HCT116 (cell line): ENCODE data around the gene IDUA. TPM values are rescaled to one million over a fixed set of nuclear protein-coding genes. Genes with fewer than 3 reads are reported as not detected.
"Not testable (repeated sequence)": the region's sequence is repeated elsewhere in the genome, so short reads cannot be mapped to it uniquely, and the experiment has no call there.

Experiments used
- ATAC-seq: fragments of 200-7000 bp; cut with Tn5 transposase; 2 replicates; pipeline ENCODE4 v1.9.1; 2020; ENCODE audit warnings: mild to moderate bottlenecking, moderate library complexity
- BruUV-seq: library from RNA; stranded (reverse); fragments of 400-500 nt; replicated peaks from 2 replicates; lab custom pipeline; 2021; lab: Mats Ljungman, UMichigan
- CTCF ChIA-PET: fragments of 300-600 bp; sonication (Branson Sonifier 250); formaldehyde crosslinking; loops from one replicate; lab custom pipeline; 2021; ENCODE audit warnings: antibody characterized with exemption; lab: Charles Lee
- POLR2A ChIA-PET: fragments of 300-600, 350-600 bp; sonication (Branson Sonifier 250); formaldehyde crosslinking; loops from one replicate; lab custom pipeline; 2021; ENCODE audit warnings: antibody characterized with exemption; lab: Charles Lee
- RAD21 ChIA-PET, 2 experiments: fragments of 300-600 bp; sonication (Branson Sonifier 250); formaldehyde crosslinking; loops; one replicate each; lab custom pipeline; 2023; ENCODE audit warnings: low total read pairs in 2 of 2; ENCODE audit not compliant: uncharacterized antibody in 2 of 2, unreplicated experiment in 2 of 2, low non-redundant PET in 1 of 2; lab: Charles Lee
- DNase-seq: peaks from one replicate; pipeline ENCODE4 v3.0.0-alpha.2; 2010; ENCODE audit warnings: low read depth, low spot score
- H2AFZ ChIP-seq: fragments of 200-600 bp; shearing (Covaris generic), sonication (generic); 2 replicates; pipeline ENCODE4 v1.6.1; 2017; ENCODE audit warnings: low read depth, mixed run types, mixed read lengths, antibody characterized with exemption, low read length; ENCODE audit not compliant: poor library complexity, severe bottlenecking
- H3K27ac ChIP-seq: 2 replicates; pipeline ENCODE4 v1.5.1; 2012; ENCODE audit warnings: low read depth, low read length
- H3K27me3 ChIP-seq: fragments of 200-600 bp; sonication (generic); 2 replicates; pipeline ENCODE4 v1.6.1; 2016; ENCODE audit warnings: mixed run types, low read length, mixed read lengths; ENCODE audit not compliant: insufficient read depth
- H3K36me3 ChIP-seq, 2 experiments: fragments of 200-500 bp in 1 of 2; fragments of 200-600 bp in 1 of 2; sonication (Bioruptor generic) in 1 of 2; sonication (generic) in 1 of 2; 2 replicates each; pipeline versions ENCODE4 v1.5.1 to v1.6.1; 2014 to 2016; ENCODE audit warnings: low read length in 2 of 2, inconsistent platforms in 1 of 2, mixed read lengths in 1 of 2, mixed run types in 1 of 2; ENCODE audit not compliant: insufficient read depth in 2 of 2, control insufficient read depth in 1 of 2
- H3K4me1 ChIP-seq, 2 experiments: fragments of 200-600 bp in 1 of 2; sonication (generic) in 1 of 2; 2 replicates each; pipeline versions ENCODE4 v1.5.1 to v1.6.1; 2012 to 2017; ENCODE audit warnings: low read length in 2 of 2, inconsistent platforms in 1 of 2, mild to moderate bottlenecking in 1 of 2, mixed read lengths in 1 of 2, mixed run types in 1 of 2, moderate library complexity in 1 of 2; ENCODE audit not compliant: insufficient read depth in 2 of 2, control insufficient read depth in 1 of 2
- H3K4me2 ChIP-seq: fragments of 200-600 bp; sonication (generic); 2 replicates; pipeline ENCODE4 v1.6.1; 2017; ENCODE audit warnings: mixed run types, low read length, mixed read lengths
- H3K4me3 ChIP-seq, 2 experiments: fragments of 200-600 bp in 1 of 2; sonication (generic) in 1 of 2; replicated peaks in 1 of 2; 2 replicates each; pipeline ENCODE4 v1.5.1; 2011 to 2016; ENCODE audit warnings: low read length in 2 of 2, control low read depth in 1 of 2, low read depth in 1 of 2, mild to moderate bottlenecking in 1 of 2, mixed read lengths in 1 of 2, mixed run types in 1 of 2
- H3K79me2 ChIP-seq: fragments of 200-600 bp; sonication (generic); 2 replicates; pipeline ENCODE4 v1.6.1; 2017; ENCODE audit warnings: mild to moderate bottlenecking, mixed run types, low read length, moderate library complexity, mixed read lengths; ENCODE audit not compliant: insufficient read depth
- H3K9ac ChIP-seq: fragments of 200-600 bp; sonication (generic); 2 replicates; pipeline ENCODE4 v1.6.1; 2016; ENCODE audit warnings: low read length, mixed read lengths
- H3K9me2 ChIP-seq: fragments of 200-600 bp; sonication (generic), shearing (Covaris generic); 2 replicates; pipeline ENCODE4 v1.6.1; 2017; ENCODE audit warnings: mixed run types, mild to moderate bottlenecking, moderate library complexity; ENCODE audit not compliant: insufficient read depth
- H3K9me3 ChIP-seq, 2 experiments: fragments of 200-500 bp in 1 of 2; fragments of 200-600 bp in 1 of 2; sonication (Bioruptor generic) in 1 of 2; sonication (generic) in 1 of 2; 2 replicates each; pipeline ENCODE4 v1.6.1; 2014 to 2017; ENCODE audit warnings: low read length in 2 of 2, mixed read lengths in 2 of 2, inconsistent platforms in 1 of 2, low read depth in 1 of 2, mild to moderate bottlenecking in 1 of 2, mixed run types in 1 of 2, moderate library complexity in 1 of 2; ENCODE audit not compliant: control insufficient read depth in 1 of 2, insufficient read depth in 1 of 2
- H4K20me1 ChIP-seq: fragments of 200-600 bp; sonication (generic), shearing (Covaris generic); 2 replicates; pipeline ENCODE4 v1.6.1; 2017; ENCODE audit warnings: mixed run types, mild to moderate bottlenecking, moderate library complexity; ENCODE audit not compliant: insufficient read depth
- CBX3 ChIP-seq: IDR thresholded peaks from 2 replicates; pipeline ENCODE4 v1.6.1; 2012; ENCODE audit warnings: low read depth
- CEBPB ChIP-seq: IDR thresholded peaks from 2 replicates; pipeline ENCODE4 v1.6.1; 2012; ENCODE audit warnings: low read depth
- EGR1 ChIP-seq: IDR thresholded peaks from 2 replicates; pipeline ENCODE4 v1.6.1; 2012; ENCODE audit warnings: low read depth
- ELF1 ChIP-seq: IDR thresholded peaks from 2 replicates; pipeline ENCODE4 v1.6.1; 2012; ENCODE audit warnings: low read depth, borderline replicate concordance
- EZH2 ChIP-seq: fragments of 200-600 bp; sonication (generic); IDR thresholded peaks from 2 replicates; pipeline ENCODE4 v1.6.1; 2017; ENCODE audit warnings: antibody characterized with exemption, mixed run types
- EZH2phosphoT487 ChIP-seq: fragments of 200-600 bp; IDR thresholded peaks from 2 replicates; pipeline ENCODE4 v1.6.1; 2018; ENCODE audit warnings: antibody characterized with exemption, borderline replicate concordance
- FOSL1 ChIP-seq: IDR thresholded peaks from 2 replicates; pipeline ENCODE4 v1.6.1; 2012; ENCODE audit warnings: low read depth
- JUND ChIP-seq: IDR thresholded peaks from 2 replicates; pipeline ENCODE4 v1.6.1; 2012
- POLR2A ChIP-seq: IDR thresholded peaks from 2 replicates; pipeline ENCODE4 v1.7.0; 2011; ENCODE audit warnings: borderline replicate concordance; ENCODE audit not compliant: insufficient read depth, insufficient read length; ENCODE audit errors: extremely low read depth
- POLR2AphosphoS5 ChIP-seq: IDR thresholded peaks from 2 replicates; pipeline ENCODE4 v1.6.1; 2011; ENCODE audit warnings: mild to moderate bottlenecking, low read depth, low read length, moderate library complexity
- RAD21 ChIP-seq: IDR thresholded peaks from 2 replicates; pipeline ENCODE4 v1.6.1; 2012; ENCODE audit warnings: low read depth, mild to moderate bottlenecking
- SIN3A ChIP-seq: IDR thresholded peaks from 2 replicates; pipeline ENCODE4 v1.6.1; 2012; ENCODE audit warnings: low read depth
- SRF ChIP-seq: IDR thresholded peaks from 2 replicates; pipeline ENCODE4 v1.6.1; 2012; ENCODE audit warnings: low read depth
- TCF7L2 ChIP-seq: IDR thresholded peaks from 2 replicates; pipeline ENCODE4 v1.7.0; 2011; ENCODE audit warnings: borderline replicate concordance, inconsistent platforms; ENCODE audit not compliant: insufficient read depth, insufficient read length; ENCODE audit errors: extremely low read depth
- YY1 ChIP-seq: IDR thresholded peaks from 2 replicates; pipeline ENCODE4 v1.6.1; 2011; ENCODE audit warnings: low read length, low read depth, moderate library complexity, mild to moderate bottlenecking; ENCODE audit not compliant: insufficient replicate concordance; ENCODE audit errors: extremely low read depth
- ZFX ChIP-seq: fragments of 450-650 bp; IDR thresholded peaks from 2 replicates; pipeline ENCODE4 v1.6.1; 2017
- ZNF274 ChIP-seq: fragments of 200-500 bp; sonication (Bioruptor generic); IDR thresholded peaks from 2 replicates; pipeline ENCODE4 v1.6.1; 2014; ENCODE audit warnings: mild to moderate bottlenecking, low read depth, low read length, inconsistent platforms
- intact Hi-C: fragments of 100-400 bp; cut with micrococcal nuclease; formaldehyde crosslinking; loops from 2 replicates; pipeline ENCODE4 v1.10.0; 2022
- total RNA-seq: library from RNA; stranded (reverse); gene quantifications from one replicate; pipeline ENCODE4 v1.2.1, GENCODE V29; 2021; ENCODE audit not compliant: unreplicated experiment
- TF ChIP-seq, protein P1 (sequence below): IDR thresholded peaks from 2 replicates; pipeline ENCODE4 v1.6.1; 2012; ENCODE audit warnings: low read depth
- TF ChIP-seq, protein P2 (sequence below): IDR thresholded peaks from 2 replicates; pipeline ENCODE4 v1.6.1; 2012
- TF ChIP-seq, protein P3 (sequence below): IDR thresholded peaks from 2 replicates; pipeline ENCODE4 v1.6.1; 2012

Gene IDUA
- total RNA-seq, 1 experiment from 2014 or later = 28.2 TPM

DNA sequence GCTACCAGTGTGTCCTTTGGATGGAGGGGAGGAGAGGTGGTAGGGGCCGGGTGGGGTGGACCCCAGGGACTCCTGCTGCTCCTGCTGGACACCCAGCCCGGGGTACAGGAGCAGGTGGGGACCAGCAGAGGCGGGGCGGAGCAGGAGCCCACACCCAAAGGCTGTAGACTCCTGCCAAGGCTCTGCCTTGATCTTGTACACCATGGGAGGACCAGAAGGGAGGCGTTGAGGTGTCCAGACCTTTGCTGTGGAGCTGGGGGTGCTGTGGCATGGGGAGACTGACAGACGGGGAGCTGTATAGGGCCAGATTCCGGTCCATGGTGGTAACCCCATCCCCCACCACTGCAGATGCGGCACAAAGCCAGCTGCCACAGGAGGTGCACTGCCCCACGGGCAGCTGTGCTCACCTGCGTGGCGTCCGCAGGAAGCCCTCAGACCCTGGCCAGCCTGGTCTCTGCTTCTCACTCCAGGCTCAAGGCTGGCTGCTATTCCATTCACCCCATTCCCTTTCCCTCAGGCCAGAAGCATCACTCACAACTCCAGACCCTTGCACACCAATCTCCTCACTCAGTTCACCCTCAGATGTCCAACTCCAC lies 11.3 kb downstream of the IDUA start:
- Histone ChIP-seq H3K9me3 (no peaks in the 10 kb centered on the region), H3K4me1 (peaks cover 4 to 8% of the 10 kb centered on the region in 2 experiments), H2AFZ (no peak overlapping the region), H3K36me3 (no peaks in the 10 kb centered on the region), H3K79me2 (no peaks in the 10 kb centered on the region), H3K4me3 (no peak overlapping the region), H3K9me2 (no peaks in the 10 kb centered on the region), H3K9ac (no peak overlapping the region), H3K27ac (no peak overlapping the region), H4K20me1 (no peaks in the 10 kb centered on the region), H3K27me3 (no peaks in the 10 kb centered on the region), H3K4me2 (no peak overlapping the region)
- ATAC-seq (no peak), DNase-seq (no peak)
- BruUV-seq = no TSS peak
- CTCF ChIA-PET = no interaction called here
- POLR2A ChIA-PET = no interaction called here
- TF ChIP-seq SRF (no peak), CEBPB (no peak), CBX3 (no peak), SIN3A (no peak), EZH2phosphoT487 (no peak), TCF7L2 (no peak), YY1 (no peak), ZFX (no peak), ELF1 (no peak), ZNF274 (no peak), POLR2AphosphoS5 (no peak), POLR2A (no peak), EGR1 (no peak), RAD21 (no peak), EZH2 (no peak), FOSL1 (no peak), JUND (no peak)
- TF ChIP-seq, protein P1, sequence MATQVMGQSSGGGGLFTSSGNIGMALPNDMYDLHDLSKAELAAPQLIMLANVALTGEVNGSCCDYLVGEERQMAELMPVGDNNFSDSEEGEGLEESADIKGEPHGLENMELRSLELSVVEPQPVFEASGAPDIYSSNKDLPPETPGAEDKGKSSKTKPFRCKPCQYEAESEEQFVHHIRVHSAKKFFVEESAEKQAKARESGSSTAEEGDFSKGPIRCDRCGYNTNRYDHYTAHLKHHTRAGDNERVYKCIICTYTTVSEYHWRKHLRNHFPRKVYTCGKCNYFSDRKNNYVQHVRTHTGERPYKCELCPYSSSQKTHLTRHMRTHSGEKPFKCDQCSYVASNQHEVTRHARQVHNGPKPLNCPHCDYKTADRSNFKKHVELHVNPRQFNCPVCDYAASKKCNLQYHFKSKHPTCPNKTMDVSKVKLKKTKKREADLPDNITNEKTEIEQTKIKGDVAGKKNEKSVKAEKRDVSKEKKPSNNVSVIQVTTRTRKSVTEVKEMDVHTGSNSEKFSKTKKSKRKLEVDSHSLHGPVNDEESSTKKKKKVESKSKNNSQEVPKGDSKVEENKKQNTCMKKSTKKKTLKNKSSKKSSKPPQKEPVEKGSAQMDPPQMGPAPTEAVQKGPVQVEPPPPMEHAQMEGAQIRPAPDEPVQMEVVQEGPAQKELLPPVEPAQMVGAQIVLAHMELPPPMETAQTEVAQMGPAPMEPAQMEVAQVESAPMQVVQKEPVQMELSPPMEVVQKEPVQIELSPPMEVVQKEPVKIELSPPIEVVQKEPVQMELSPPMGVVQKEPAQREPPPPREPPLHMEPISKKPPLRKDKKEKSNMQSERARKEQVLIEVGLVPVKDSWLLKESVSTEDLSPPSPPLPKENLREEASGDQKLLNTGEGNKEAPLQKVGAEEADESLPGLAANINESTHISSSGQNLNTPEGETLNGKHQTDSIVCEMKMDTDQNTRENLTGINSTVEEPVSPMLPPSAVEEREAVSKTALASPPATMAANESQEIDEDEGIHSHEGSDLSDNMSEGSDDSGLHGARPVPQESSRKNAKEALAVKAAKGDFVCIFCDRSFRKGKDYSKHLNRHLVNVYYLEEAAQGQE = no peak
- TF ChIP-seq, protein P2, sequence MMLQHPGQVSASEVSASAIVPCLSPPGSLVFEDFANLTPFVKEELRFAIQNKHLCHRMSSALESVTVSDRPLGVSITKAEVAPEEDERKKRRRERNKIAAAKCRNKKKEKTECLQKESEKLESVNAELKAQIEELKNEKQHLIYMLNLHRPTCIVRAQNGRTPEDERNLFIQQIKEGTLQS = no peak
- TF ChIP-seq, protein P3, sequence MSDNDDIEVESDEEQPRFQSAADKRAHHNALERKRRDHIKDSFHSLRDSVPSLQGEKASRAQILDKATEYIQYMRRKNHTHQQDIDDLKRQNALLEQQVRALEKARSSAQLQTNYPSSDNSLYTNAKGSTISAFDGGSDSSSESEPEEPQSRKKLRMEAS = no peak
- RAD21 ChIA-PET = no interaction called here
- intact Hi-C loops = no loop called here

DNA sequence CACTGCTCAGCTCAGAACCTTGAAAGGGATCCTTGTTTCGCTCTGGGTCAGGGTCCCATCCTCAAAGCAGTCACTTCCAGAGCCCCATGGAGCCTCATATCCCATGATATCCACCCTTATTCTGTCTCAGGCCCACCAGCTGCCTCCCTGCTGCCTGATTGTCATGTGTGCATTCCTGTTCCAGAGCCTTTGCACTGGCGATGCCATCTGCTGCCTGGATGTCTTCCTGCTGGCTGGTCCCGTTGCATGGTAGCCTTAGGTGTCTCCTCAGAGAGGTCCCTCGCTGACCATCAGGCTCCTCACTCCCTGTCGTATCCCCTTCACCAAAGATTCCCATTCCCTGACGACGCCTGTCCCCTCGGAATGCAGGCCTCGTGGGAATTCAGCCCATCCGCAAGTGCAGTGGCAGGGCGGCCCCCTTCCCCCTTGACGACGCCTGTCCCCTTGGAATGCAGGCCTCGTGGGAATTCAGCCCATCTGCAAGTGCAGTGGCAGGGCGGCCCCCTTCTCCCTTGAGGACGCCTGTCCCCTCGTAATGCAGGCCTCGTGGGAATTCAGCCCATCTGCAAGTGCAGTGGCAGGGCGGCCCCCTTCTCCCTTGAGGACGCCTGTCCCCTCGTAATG lies 12.5 kb downstream of the IDUA start:
- POLR2A ChIA-PET, H3K27me3 ChIP-seq, DNase-seq, H3K4me2 ChIP-seq, H3K27ac ChIP-seq, H3K4me1 ChIP-seq, H3K36me3 ChIP-seq, H4K20me1 ChIP-seq, BruUV-seq, RAD21 ChIA-PET, H3K4me3 ChIP-seq, H3K79me2 ChIP-seq, H3K9me2 ChIP-seq, intact Hi-C loops, H2AFZ ChIP-seq, H3K9me3 ChIP-seq, CTCF ChIA-PET, ATAC-seq, H3K9ac ChIP-seq: not testable (repeated sequence)
